A673 (cell line): ENCODE data around the gene SDSL. TPM values are rescaled to one million over a fixed set of nuclear protein-coding genes. Genes with fewer than 3 reads are reported as not detected.

Source experiments
- BruUV-seq: library from RNA; stranded (reverse); fragments of 400-500 nt; replicated peaks from 2 replicates; lab custom pipeline; 2021; lab: Mats Ljungman, UMichigan
- CTCF ChIA-PET: fragments of 300-600 bp; sonication (Branson Sonifier 250); formaldehyde crosslinking; loops from one replicate; lab custom pipeline; 2022; ENCODE audit warnings: antibody characterized with exemption; lab: Charles Lee
- POLR2A ChIA-PET: fragments of 300-600 bp; sonication (Branson Sonifier 250); formaldehyde crosslinking; loops from one replicate; lab custom pipeline; 2022; ENCODE audit warnings: antibody characterized with exemption; ENCODE audit not compliant: low non-redundant PET; lab: Charles Lee
- DNase-seq: peaks from one replicate; pipeline ENCODE4 v3.0.0-alpha.2; 2015; ENCODE audit warnings: low spot score
- H3K27ac ChIP-seq: fragments of 200-600 bp; sonication (generic); 2 replicates; pipeline ENCODE4 v1.5.1; 2016; ENCODE audit warnings: mixed run types, low read depth, mild to moderate bottlenecking, mixed read lengths, antibody characterized with exemption, low read length; ENCODE audit not compliant: poor library complexity, severe bottlenecking
- H3K27me3 ChIP-seq: fragments of 200-600 bp; sonication (generic); replicated peaks from 2 replicates; pipeline ENCODE4 v1.6.1; 2017; ENCODE audit warnings: mixed run types, low read depth, mild to moderate bottlenecking, mixed read lengths, antibody characterized with exemption, low read length; ENCODE audit not compliant: insufficient read depth, poor library complexity
- H3K36me3 ChIP-seq: fragments of 200-600 bp; sonication (generic); 2 replicates; pipeline ENCODE4 v1.6.1; 2016; ENCODE audit warnings: mixed run types, mild to moderate bottlenecking, mixed read lengths, antibody characterized with exemption, low read length; ENCODE audit not compliant: insufficient read depth, poor library complexity, severe bottlenecking
- H3K4me1 ChIP-seq: fragments of 200-600 bp; sonication (generic); 2 replicates; pipeline ENCODE4 v1.6.1; 2017; ENCODE audit warnings: mixed run types, mild to moderate bottlenecking, mixed read lengths, antibody characterized with exemption, low read length; ENCODE audit not compliant: insufficient read depth, poor library complexity, severe bottlenecking
- H3K4me3 ChIP-seq: fragments of 200-600 bp; sonication (generic); 2 replicates; pipeline ENCODE4 v1.5.1; 2016; ENCODE audit warnings: low read depth, mixed run types, mild to moderate bottlenecking, mixed read lengths, low read length; ENCODE audit not compliant: poor library complexity, severe bottlenecking
- H3K9me3 ChIP-seq: fragments of 200-600 bp; sonication (generic); 2 replicates; pipeline ENCODE4 v1.6.1; 2016; ENCODE audit warnings: mixed run types, low read depth, mild to moderate bottlenecking, mixed read lengths, antibody characterized with exemption, low read length; ENCODE audit not compliant: poor library complexity, severe bottlenecking
- EZH2 ChIP-seq: fragments of 200-600 bp; sonication (generic); IDR thresholded peaks from 2 replicates; pipeline ENCODE4 v1.6.1; 2017; ENCODE audit warnings: borderline replicate concordance, low read depth, mild to moderate bottlenecking, mixed read lengths, antibody characterized with exemption, low read length; ENCODE audit not compliant: poor library complexity, severe bottlenecking
- intact Hi-C: fragments of 100-400 bp; cut with micrococcal nuclease; formaldehyde crosslinking; loops from one replicate; pipeline ENCODE4 v1.10.0; 2022; ENCODE audit not compliant: unreplicated experiment
- total RNA-seq: library from RNA; stranded (reverse); gene quantifications from 2 replicates; pipeline ENCODE4 v1.2.3, GENCODE V29; 2021
- TF ChIP-seq, protein P1 (sequence below): fragments of 300-800, 200-600 bp; sonication (generic); conservative IDR thresholded peaks from 2 replicates; pipeline ENCODE4 v1.5.1; 2017; ENCODE audit warnings: low read depth, mild to moderate bottlenecking, antibody characterized with exemption, low read length, moderate library complexity, mixed read lengths

SDSL gene
- total RNA-seq, 1 experiment from 2014 or later, result 0.37 TPM

DNA sequence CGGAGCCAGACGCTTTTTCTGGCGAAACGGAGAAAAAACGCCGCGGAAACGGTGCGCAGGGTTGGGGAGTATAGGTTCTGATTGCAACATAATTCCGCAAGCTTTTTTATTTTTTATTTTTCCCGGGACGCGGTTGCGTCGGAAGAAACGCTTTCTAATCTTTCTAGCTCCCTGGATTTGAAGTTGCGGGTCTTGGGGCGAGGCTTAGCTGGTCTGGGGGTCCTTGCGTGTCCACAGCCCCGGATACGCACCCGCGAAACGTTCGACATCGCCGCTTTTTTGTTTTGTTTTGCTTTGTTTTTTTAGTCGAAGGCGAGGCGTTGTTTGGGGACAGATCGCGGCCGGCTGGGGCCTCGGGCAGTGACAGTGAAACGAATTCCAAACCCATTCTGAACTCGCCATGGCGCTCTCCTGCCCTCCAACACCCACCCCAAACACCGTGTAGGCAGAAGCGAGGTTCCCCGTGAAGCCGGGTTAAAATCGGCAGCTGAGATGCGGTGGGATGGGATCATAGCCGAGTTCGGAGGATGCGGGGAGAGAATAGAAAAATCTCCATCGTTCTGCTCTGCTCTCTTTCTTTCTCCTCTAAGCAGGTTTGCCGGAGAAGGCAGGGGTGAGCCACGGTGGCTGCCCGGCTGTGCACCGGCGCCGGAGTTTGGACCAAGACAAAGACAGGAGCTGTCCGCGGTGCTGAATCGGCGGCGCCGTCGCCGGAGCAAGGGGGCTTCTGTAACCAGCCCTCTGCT lies 57.6 kb downstream of the SDSL start:
- peak; percentile 99 for TF ChIP-seq EZH2
- TF ChIP-seq, protein P1, sequence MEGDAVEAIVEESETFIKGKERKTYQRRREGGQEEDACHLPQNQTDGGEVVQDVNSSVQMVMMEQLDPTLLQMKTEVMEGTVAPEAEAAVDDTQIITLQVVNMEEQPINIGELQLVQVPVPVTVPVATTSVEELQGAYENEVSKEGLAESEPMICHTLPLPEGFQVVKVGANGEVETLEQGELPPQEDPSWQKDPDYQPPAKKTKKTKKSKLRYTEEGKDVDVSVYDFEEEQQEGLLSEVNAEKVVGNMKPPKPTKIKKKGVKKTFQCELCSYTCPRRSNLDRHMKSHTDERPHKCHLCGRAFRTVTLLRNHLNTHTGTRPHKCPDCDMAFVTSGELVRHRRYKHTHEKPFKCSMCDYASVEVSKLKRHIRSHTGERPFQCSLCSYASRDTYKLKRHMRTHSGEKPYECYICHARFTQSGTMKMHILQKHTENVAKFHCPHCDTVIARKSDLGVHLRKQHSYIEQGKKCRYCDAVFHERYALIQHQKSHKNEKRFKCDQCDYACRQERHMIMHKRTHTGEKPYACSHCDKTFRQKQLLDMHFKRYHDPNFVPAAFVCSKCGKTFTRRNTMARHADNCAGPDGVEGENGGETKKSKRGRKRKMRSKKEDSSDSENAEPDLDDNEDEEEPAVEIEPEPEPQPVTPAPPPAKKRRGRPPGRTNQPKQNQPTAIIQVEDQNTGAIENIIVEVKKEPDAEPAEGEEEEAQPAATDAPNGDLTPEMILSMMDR, result no peak
- no peak overlapping the region for H3K4me3 ChIP-seq
- H3K27me3 ChIP-seq, result peaks cover 95% of the 10 kb centered on the region
- no peaks in the 10 kb centered on the region for H3K36me3 ChIP-seq
- H3K27ac ChIP-seq, result no peak overlapping the region
- H3K9me3 ChIP-seq, result no peaks in the 10 kb centered on the region
- BruUV-seq, result no TSS peak
- ChIA-PET POLR2A (no interaction called here), CTCF (no interaction called here)
- intact Hi-C loops, result no loop called here
- H3K4me1 ChIP-seq, result no peaks in the 10 kb centered on the region
- peak; percentile 54 for DNase-seq

GRCh38 chr12:113480336-113480971 lies 58.3 kb downstream of the SDSL start:
- Histone ChIP-seq H3K9me3 (no peaks in the 10 kb centered on the region), H3K27ac (no peak overlapping the region), H3K27me3 (peaks cover 95% of the 10 kb centered on the region), H3K4me1 (no peaks in the 10 kb centered on the region), H3K4me3 (no peak overlapping the region), H3K36me3 (no peaks in the 10 kb centered on the region)
- no peak for DNase-seq
- CTCF ChIA-PET, result no interaction called here
- intact Hi-C loops, result no loop called here
- no TSS peak for BruUV-seq
- POLR2A ChIA-PET, result no interaction called here
- TF ChIP-seq EZH2, result no peak
- TF ChIP-seq, protein P1, result no peak

GRCh38 chr12:113482334-113482733 lies 60.2 kb downstream of the SDSL start:
- Histone ChIP-seq H3K9me3 (no peaks in the 10 kb centered on the region), H3K27me3 (peaks cover 95% of the 10 kb centered on the region), H3K4me1 (no peaks in the 10 kb centered on the region), H3K27ac (no peak overlapping the region), H3K4me3 (no peak overlapping the region), H3K36me3 (no peaks in the 10 kb centered on the region)
- ChIA-PET CTCF (no interaction called here), POLR2A (no interaction called here)
- no TSS peak for BruUV-seq
- DNase-seq, result no peak
- intact Hi-C loops, result no loop called here
- TF ChIP-seq EZH2, result no peak
- TF ChIP-seq, protein P1, result no peak
